ENCODE measurements around the gene GLTP. TPM values are rescaled to one million over a fixed set of nuclear protein-coding genes. Genes with fewer than 3 reads are reported as not detected.

The GLTP gene
- total and polyA plus RNA-seq, 2 of the 13 experiments (the other 11 are each of a cell fraction or from before 2014, with no cell fraction given): 10.7 to 12.9 TPM

DNA sequence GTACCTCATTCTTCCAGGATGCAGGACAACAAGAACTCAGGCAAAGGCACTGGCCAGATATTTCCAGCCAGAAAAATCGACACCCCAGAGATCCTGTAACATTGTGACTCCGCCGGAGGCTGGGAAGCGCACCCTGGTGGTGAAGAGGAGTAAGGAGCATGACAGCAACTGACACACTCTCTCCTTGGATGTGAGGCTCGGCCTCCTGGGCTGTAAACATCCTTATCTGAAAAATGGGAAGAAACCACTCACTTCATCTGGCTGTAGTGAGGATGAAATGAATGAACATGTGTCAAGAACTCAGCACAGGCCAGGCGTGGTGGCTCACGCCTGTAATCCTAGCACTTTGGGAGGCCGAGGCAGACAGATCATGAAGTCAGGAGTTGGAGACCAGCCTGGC is 47.3 kb upstream of the GLTP start (continued):
- TF ChIP-seq, protein P1, sequence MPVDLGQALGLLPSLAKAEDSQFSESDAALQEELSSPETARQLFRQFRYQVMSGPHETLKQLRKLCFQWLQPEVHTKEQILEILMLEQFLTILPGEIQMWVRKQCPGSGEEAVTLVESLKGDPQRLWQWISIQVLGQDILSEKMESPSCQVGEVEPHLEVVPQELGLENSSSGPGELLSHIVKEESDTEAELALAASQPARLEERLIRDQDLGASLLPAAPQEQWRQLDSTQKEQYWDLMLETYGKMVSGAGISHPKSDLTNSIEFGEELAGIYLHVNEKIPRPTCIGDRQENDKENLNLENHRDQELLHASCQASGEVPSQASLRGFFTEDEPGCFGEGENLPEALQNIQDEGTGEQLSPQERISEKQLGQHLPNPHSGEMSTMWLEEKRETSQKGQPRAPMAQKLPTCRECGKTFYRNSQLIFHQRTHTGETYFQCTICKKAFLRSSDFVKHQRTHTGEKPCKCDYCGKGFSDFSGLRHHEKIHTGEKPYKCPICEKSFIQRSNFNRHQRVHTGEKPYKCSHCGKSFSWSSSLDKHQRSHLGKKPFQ (CRISPR knock-in tag; IDR thresholded peaks at IDR 0.05; ENCODE audit: insufficient replicate concordance): no peak
- TF ChIP-seq, protein P2, sequence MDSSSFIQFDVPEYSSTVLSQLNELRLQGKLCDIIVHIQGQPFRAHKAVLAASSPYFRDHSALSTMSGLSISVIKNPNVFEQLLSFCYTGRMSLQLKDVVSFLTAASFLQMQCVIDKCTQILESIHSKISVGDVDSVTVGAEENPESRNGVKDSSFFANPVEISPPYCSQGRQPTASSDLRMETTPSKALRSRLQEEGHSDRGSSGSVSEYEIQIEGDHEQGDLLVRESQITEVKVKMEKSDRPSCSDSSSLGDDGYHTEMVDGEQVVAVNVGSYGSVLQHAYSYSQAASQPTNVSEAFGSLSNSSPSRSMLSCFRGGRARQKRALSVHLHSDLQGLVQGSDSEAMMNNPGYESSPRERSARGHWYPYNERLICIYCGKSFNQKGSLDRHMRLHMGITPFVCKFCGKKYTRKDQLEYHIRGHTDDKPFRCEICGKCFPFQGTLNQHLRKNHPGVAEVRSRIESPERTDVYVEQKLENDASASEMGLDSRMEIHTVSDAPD (CRISPR knock-in tag; IDR thresholded peaks at IDR 0.05): no peak
- peak; percentile 23; the same call in 1 of the 2 replicates for TF ChIP-seq SALL1 (CRISPR knock-in tag; IDR thresholded peaks at IDR 0.05)
- peak; percentile 71 for TF ChIP-seq ZNF629 (CRISPR knock-in tag; conservative IDR thresholded peaks at IDR 0.05)
- TF ChIP-seq SMAD3 (CRISPR knock-in tag; IDR thresholded peaks at IDR 0.05): no peak
- TF ChIP-seq HES4 (CRISPR knock-in tag; IDR thresholded peaks at IDR 0.05; ENCODE audit: borderline replicate concordance): no peak
- 0 out of 2 replicates have a peak, but pooled peaks have one; percentile 21 for TF ChIP-seq RAD21 (CRISPR knock-in tag; IDR thresholded peaks at IDR 0.05)
- TF ChIP-seq, protein P3, sequence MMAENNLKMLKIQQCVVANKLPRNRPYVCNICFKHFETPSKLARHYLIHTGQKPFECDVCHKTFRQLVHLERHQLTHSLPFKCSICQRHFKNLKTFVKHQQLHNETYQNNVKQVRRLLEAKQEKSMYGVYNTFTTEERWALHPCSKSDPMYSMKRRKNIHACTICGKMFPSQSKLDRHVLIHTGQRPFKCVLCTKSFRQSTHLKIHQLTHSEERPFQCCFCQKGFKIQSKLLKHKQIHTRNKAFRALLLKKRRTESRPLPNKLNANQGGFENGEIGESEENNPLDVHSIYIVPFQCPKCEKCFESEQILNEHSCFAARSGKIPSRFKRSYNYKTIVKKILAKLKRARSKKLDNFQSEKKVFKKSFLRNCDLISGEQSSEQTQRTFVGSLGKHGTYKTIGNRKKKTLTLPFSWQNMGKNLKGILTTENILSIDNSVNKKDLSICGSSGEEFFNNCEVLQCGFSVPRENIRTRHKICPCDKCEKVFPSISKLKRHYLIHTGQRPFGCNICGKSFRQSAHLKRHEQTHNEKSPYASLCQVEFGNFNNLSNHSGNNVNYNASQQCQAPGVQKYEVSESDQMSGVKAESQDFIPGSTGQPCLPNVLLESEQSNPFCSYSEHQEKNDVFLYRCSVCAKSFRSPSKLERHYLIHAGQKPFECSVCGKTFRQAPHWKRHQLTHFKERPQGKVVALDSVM (CRISPR knock-in tag; IDR thresholded peaks at IDR 0.05): peak; percentile 53; the same call in 1 of the 2 replicates
- TF ChIP-seq, protein P4, sequence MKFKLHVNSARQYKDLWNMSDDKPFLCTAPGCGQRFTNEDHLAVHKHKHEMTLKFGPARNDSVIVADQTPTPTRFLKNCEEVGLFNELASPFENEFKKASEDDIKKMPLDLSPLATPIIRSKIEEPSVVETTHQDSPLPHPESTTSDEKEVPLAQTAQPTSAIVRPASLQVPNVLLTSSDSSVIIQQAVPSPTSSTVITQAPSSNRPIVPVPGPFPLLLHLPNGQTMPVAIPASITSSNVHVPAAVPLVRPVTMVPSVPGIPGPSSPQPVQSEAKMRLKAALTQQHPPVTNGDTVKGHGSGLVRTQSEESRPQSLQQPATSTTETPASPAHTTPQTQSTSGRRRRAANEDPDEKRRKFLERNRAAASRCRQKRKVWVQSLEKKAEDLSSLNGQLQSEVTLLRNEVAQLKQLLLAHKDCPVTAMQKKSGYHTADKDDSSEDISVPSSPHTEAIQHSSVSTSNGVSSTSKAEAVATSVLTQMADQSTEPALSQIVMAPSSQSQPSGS (CRISPR knock-in tag; IDR thresholded peaks at IDR 0.05): no peak
- TF ChIP-seq, protein P5, sequence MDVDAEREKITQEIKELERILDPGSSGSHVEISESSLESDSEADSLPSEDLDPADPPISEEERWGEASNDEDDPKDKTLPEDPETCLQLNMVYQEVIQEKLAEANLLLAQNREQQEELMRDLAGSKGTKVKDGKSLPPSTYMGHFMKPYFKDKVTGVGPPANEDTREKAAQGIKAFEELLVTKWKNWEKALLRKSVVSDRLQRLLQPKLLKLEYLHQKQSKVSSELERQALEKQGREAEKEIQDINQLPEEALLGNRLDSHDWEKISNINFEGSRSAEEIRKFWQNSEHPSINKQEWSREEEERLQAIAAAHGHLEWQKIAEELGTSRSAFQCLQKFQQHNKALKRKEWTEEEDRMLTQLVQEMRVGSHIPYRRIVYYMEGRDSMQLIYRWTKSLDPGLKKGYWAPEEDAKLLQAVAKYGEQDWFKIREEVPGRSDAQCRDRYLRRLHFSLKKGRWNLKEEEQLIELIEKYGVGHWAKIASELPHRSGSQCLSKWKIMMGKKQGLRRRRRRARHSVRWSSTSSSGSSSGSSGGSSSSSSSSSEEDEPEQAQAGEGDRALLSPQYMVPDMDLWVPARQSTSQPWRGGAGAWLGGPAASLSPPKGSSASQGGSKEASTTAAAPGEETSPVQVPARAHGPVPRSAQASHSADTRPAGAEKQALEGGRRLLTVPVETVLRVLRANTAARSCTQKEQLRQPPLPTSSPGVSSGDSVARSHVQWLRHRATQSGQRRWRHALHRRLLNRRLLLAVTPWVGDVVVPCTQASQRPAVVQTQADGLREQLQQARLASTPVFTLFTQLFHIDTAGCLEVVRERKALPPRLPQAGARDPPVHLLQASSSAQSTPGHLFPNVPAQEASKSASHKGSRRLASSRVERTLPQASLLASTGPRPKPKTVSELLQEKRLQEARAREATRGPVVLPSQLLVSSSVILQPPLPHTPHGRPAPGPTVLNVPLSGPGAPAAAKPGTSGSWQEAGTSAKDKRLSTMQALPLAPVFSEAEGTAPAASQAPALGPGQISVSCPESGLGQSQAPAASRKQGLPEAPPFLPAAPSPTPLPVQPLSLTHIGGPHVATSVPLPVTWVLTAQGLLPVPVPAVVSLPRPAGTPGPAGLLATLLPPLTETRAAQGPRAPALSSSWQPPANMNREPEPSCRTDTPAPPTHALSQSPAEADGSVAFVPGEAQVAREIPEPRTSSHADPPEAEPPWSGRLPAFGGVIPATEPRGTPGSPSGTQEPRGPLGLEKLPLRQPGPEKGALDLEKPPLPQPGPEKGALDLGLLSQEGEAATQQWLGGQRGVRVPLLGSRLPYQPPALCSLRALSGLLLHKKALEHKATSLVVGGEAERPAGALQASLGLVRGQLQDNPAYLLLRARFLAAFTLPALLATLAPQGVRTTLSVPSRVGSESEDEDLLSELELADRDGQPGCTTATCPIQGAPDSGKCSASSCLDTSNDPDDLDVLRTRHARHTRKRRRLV (CRISPR knock-in tag; IDR thresholded peaks at IDR 0.05): no peak
- no peak for TF ChIP-seq ZNF761 (CRISPR knock-in tag; conservative IDR thresholded peaks at IDR 0.05)
- TF ChIP-seq IRF2 (CRISPR knock-in tag; IDR thresholded peaks at IDR 0.05): 0 out of 2 replicates have a peak, but pooled peaks have one; percentile 29
- TF ChIP-seq ZNF253 (CRISPR knock-in tag; IDR thresholded peaks at IDR 0.05; ENCODE audit: borderline replicate concordance): no peak
- TF ChIP-seq ZNF776 (CRISPR knock-in tag; IDR thresholded peaks at IDR 0.05): no peak
- TF ChIP-seq, protein P6, sequence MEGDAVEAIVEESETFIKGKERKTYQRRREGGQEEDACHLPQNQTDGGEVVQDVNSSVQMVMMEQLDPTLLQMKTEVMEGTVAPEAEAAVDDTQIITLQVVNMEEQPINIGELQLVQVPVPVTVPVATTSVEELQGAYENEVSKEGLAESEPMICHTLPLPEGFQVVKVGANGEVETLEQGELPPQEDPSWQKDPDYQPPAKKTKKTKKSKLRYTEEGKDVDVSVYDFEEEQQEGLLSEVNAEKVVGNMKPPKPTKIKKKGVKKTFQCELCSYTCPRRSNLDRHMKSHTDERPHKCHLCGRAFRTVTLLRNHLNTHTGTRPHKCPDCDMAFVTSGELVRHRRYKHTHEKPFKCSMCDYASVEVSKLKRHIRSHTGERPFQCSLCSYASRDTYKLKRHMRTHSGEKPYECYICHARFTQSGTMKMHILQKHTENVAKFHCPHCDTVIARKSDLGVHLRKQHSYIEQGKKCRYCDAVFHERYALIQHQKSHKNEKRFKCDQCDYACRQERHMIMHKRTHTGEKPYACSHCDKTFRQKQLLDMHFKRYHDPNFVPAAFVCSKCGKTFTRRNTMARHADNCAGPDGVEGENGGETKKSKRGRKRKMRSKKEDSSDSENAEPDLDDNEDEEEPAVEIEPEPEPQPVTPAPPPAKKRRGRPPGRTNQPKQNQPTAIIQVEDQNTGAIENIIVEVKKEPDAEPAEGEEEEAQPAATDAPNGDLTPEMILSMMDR (CRISPR knock-in tag; IDR thresholded peaks at IDR 0.05): peak; percentile 78
- TF ChIP-seq KDM2A (CRISPR knock-in tag; IDR thresholded peaks at IDR 0.05; ENCODE audit: borderline replicate concordance, low read depth): 0 out of 2 replicates have a peak, but pooled peaks have one; percentile 19
